Upper lobe of left lung (tissue), 4 donors: ENCODE results near the gene AFAP1L1.

Experiments
- CTCF ChIP-seq, 6 experiments: fragments of 450-650 bp in 4 of 6; fragments of 200-600 bp in 2 of 6; sonication (generic) in 2 of 6; IDR thresholded peaks; one replicate each; pipeline ENCODE4 v1.5.1; 2016 to 2019; ENCODE audit warnings: antibody characterized with exemption in 6 of 6
- EP300 ChIP-seq, 4 donors: sonication (generic); formaldehyde crosslinking; IDR thresholded peaks; one replicate each; pipeline ENCODE4 v1.5.1; 2017; ENCODE audit warnings: antibody characterized with exemption in 4 of 4, control low read depth in 2 of 4
- POLR2A ChIP-seq, 4 donors: fragments of 450-650 bp; IDR thresholded peaks; one replicate each; pipeline ENCODE4 v1.5.1; 2016 to 2017; ENCODE audit warnings: antibody characterized with exemption in 4 of 4, mild to moderate bottlenecking in 2 of 4
- POLR2AphosphoS5 ChIP-seq, 2 donors: sonication (generic); formaldehyde crosslinking; IDR thresholded peaks; one replicate each; pipeline ENCODE4 v1.5.1; 2017; ENCODE audit warnings: antibody characterized with exemption in 2 of 2

- TF ChIP-seq CTCF (IDR thresholded peaks at IDR 0.05): peak; percentile 71 to 86 (median 80)
- TF ChIP-seq POLR2A (IDR thresholded peaks at IDR 0.05): no peak
- peak; percentile 77 to 89 for TF ChIP-seq POLR2AphosphoS5 (IDR thresholded peaks at IDR 0.05)
- TF ChIP-seq EP300 (IDR thresholded peaks at IDR 0.05): peak in 2 of 4 donors; percentile 65 to 75
These were observed 42.9 kb upstream of the AFAP1L1 start for GRCh38 chr5:149228618-149229297.
